GM23338 (cell line): Measurements from ENCODE around the gene ZNF697. TPM values are rescaled to one million over a fixed set of nuclear protein-coding genes. Genes with fewer than 3 reads are reported as not detected.

ENCODE experiments used
- ATAC-seq: fragments of 200-7000 bp; cut with Tn5 transposase; 3 replicates; pipeline ENCODE4 v1.9.1; 2020
- DNase-seq: peaks from one replicate; pipeline ENCODE4 v3.0.0-alpha.2; 2015; ENCODE audit warnings: low spot score
- H2AFZ ChIP-seq: fragments of 200-600 bp; sonication (generic); 2 replicates; pipeline ENCODE4 v1.8.0; 2016; ENCODE audit warnings: antibody characterized with exemption, mild to moderate bottlenecking, moderate library complexity
- H3F3A ChIP-seq: fragments of 200-600 bp; sonication (generic); replicated peaks from 2 replicates; pipeline ENCODE4 v1.8.0; 2017; ENCODE audit warnings: antibody characterized with exemption, mixed run types, low read depth
- H3K27ac ChIP-seq: fragments of 200-600 bp; sonication (generic); 2 replicates; pipeline ENCODE4 v1.6.1; 2016; ENCODE audit warnings: low read depth
- H3K27me3 ChIP-seq: fragments of 200-600 bp; sonication (generic); 2 replicates; pipeline ENCODE4 v1.8.0; 2016; ENCODE audit warnings: mild to moderate bottlenecking, mixed run types, moderate library complexity; ENCODE audit not compliant: insufficient read depth
- H3K36me3 ChIP-seq: fragments of 200-600 bp; sonication (generic); 2 replicates; pipeline ENCODE4 v1.8.0; 2016; ENCODE audit warnings: mild to moderate bottlenecking; ENCODE audit not compliant: insufficient read depth
- H3K4me1 ChIP-seq: fragments of 200-600 bp; sonication (generic); 2 replicates; pipeline ENCODE4 v1.8.0; 2016; ENCODE audit warnings: mild to moderate bottlenecking, moderate library complexity; ENCODE audit not compliant: insufficient read depth
- H3K4me2 ChIP-seq: fragments of 200-600 bp; sonication (generic); 2 replicates; pipeline ENCODE4 v1.7.1; 2017; ENCODE audit warnings: mixed run types
- H3K4me3 ChIP-seq: fragments of 200-600 bp; sonication (generic); 2 replicates; pipeline ENCODE4 v1.6.1; 2016; ENCODE audit warnings: mixed run types
- H3K79me2 ChIP-seq: fragments of 200-600 bp; sonication (generic); replicated peaks from 2 replicates; pipeline ENCODE4 v1.8.0; 2017; ENCODE audit warnings: mild to moderate bottlenecking; ENCODE audit not compliant: insufficient read depth
- H3K9me2 ChIP-seq: fragments of 200-600 bp; sonication (generic); 2 replicates; pipeline ENCODE4 v1.8.0; 2017; ENCODE audit not compliant: insufficient read depth
- H4K20me1 ChIP-seq: fragments of 200-600 bp; sonication (generic); replicated peaks from 2 replicates; pipeline ENCODE4 v1.8.0; 2017; ENCODE audit warnings: mild to moderate bottlenecking; ENCODE audit not compliant: insufficient read depth
- H3K27ac Mint-ChIP-seq: 2 replicates; pipeline ENCODE4 v1.8.0; 2020; ENCODE audit warnings: inconsistent platforms, mild to moderate bottlenecking, moderate library complexity, mixed read lengths
- H3K27me3 Mint-ChIP-seq: 3 replicates; pipeline ENCODE4 v1.8.0; 2022; ENCODE audit warnings: low read depth, mild to moderate bottlenecking, moderate library complexity, mixed read lengths, inconsistent platforms; ENCODE audit not compliant: insufficient read depth, poor library complexity
- H3K36me3 Mint-ChIP-seq: 3 replicates; pipeline ENCODE4 v1.8.0; 2021; ENCODE audit warnings: low read depth, mild to moderate bottlenecking, inconsistent platforms, moderate library complexity, mixed read lengths
- H3K4me1 Mint-ChIP-seq: 3 replicates; pipeline ENCODE4 v1.8.0; 2020; ENCODE audit warnings: mild to moderate bottlenecking, inconsistent platforms, mixed read lengths
- H3K4me3 Mint-ChIP-seq: 3 replicates; pipeline ENCODE4 v1.8.0; 2021; ENCODE audit warnings: moderate library complexity, mild to moderate bottlenecking, inconsistent platforms, mixed read lengths
- H3K9me3 Mint-ChIP-seq: 3 replicates; pipeline ENCODE4 v1.8.0; 2020; ENCODE audit warnings: moderate library complexity, mild to moderate bottlenecking, inconsistent platforms, mixed read lengths
- CREB1 ChIP-seq: fragments of 250-450 bp; sonication (Bioruptor Pico); IDR thresholded peaks from 2 replicates; pipeline ENCODE4 v1.5.0; 2020; ENCODE audit warnings: low read depth, mild to moderate bottlenecking, moderate library complexity
- EZH2 ChIP-seq: fragments of 200-600 bp; sonication (generic); IDR thresholded peaks from one replicate; pipeline ENCODE4 v1.8.0; 2017; ENCODE audit warnings: antibody characterized with exemption, mild to moderate bottlenecking, low read depth; ENCODE audit not compliant: unreplicated experiment
- EZH2phosphoT487 ChIP-seq: fragments of 200-600 bp; sonication (generic); IDR thresholded peaks from one replicate; pipeline ENCODE4 v1.8.1; 2018; ENCODE audit warnings: antibody characterized with exemption; ENCODE audit not compliant: unreplicated experiment
- NANOG ChIP-seq: IDR thresholded peaks from 2 replicates; pipeline ENCODE4 v1.6.1; 2016; ENCODE audit warnings: antibody characterized with exemption, borderline replicate concordance
- POLR2AphosphoS5 ChIP-seq: IDR thresholded peaks from 2 replicates; pipeline ENCODE4 v1.6.1; 2016; ENCODE audit warnings: antibody characterized with exemption, low read depth
- STAT1 ChIP-seq: IDR thresholded peaks from one replicate; pipeline ENCODE4 v1.6.1; 2016; ENCODE audit warnings: antibody characterized with exemption; ENCODE audit not compliant: unreplicated experiment
- ZNF114 ChIP-seq: fragments of 250-450 bp; sonication (Bioruptor Pico); IDR thresholded peaks from 2 replicates; pipeline ENCODE4 v1.5.0; 2020; ENCODE audit warnings: mild to moderate bottlenecking, moderate library complexity
- ZNF331 ChIP-seq: fragments of 250-450 bp; sonication (Bioruptor Pico); IDR thresholded peaks from 2 replicates; pipeline ENCODE4 v1.5.0; 2020; ENCODE audit warnings: low read depth, mild to moderate bottlenecking, moderate library complexity
- polyA plus RNA-seq: library from polyadenylated mRNA; unstranded; fragments of >200 nt; fragmentation: Nextera tagmentation; extraction: Ambion mirVana; gene quantifications from 2 replicates; pipeline ENCODE4 v1.2.1, GENCODE V29; 2016
- total RNA-seq: library from RNA; depleted of rRNA; stranded (reverse); fragments of >200 nt; shearing (Covaris generic); gene quantifications from 2 replicates; pipeline ENCODE4 v1.2.3, GENCODE V29; 2014
- TF ChIP-seq, protein P1 (sequence below): IDR thresholded peaks from one replicate; pipeline ENCODE4 v1.6.1; 2018; ENCODE audit warnings: antibody characterized with exemption; ENCODE audit not compliant: unreplicated experiment
- TF ChIP-seq, protein P2 (sequence below), 2 experiments: fragments of 200-600 bp in 1 of 2; sonication (generic) in 1 of 2; conservative IDR thresholded peaks; 2 replicates each; pipeline versions ENCODE4 v1.5.1 to v1.6.1; 2016 to 2017; ENCODE audit warnings: antibody characterized with exemption in 2 of 2, low read depth in 2 of 2, mild to moderate bottlenecking in 2 of 2, moderate library complexity in 1 of 2
- TF ChIP-seq, protein P3 (sequence below): IDR thresholded peaks from 2 replicates; pipeline ENCODE4 v1.6.1; 2016; ENCODE audit warnings: antibody characterized with exemption
- TF ChIP-seq, protein P4 (sequence below): fragments of 250-450 bp; sonication (Bioruptor Pico); IDR thresholded peaks from 2 replicates; pipeline ENCODE4 v1.5.0; 2020; ENCODE audit warnings: mild to moderate bottlenecking, moderate library complexity

Gene ZNF697
- total and polyA plus RNA-seq, 2 experiments from 2014 or later, result 5.4 to 32.0 TPM

DNA sequence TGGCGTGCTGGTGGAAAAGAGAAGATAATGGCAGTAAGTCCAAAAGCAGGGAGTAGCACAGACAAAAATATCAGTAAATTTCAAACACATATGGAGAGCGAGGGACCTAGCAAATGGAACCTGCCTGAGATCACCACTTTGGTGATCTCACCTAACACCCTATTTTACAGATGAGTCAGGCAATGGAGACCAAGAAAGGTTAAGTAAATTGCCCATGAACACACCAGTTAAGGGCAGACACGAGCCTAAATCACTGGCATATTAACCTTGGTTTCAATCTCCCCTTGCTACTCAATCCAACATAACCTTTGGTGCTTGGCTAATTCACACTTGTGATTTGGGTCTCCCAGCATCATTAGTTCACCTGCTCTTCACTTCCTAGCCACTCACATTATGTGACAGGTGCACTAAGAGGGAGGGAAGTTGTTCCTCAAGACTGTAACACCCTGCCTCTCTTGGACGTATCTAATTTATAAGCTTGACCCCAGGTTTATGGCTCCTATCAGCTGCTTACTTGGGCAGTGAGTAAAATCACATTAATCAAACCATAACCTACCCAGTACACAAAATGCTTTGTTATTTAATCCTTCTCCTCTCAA, 11.5 kb downstream of the ZNF697 start (continued):
- TF ChIP-seq, protein P1, sequence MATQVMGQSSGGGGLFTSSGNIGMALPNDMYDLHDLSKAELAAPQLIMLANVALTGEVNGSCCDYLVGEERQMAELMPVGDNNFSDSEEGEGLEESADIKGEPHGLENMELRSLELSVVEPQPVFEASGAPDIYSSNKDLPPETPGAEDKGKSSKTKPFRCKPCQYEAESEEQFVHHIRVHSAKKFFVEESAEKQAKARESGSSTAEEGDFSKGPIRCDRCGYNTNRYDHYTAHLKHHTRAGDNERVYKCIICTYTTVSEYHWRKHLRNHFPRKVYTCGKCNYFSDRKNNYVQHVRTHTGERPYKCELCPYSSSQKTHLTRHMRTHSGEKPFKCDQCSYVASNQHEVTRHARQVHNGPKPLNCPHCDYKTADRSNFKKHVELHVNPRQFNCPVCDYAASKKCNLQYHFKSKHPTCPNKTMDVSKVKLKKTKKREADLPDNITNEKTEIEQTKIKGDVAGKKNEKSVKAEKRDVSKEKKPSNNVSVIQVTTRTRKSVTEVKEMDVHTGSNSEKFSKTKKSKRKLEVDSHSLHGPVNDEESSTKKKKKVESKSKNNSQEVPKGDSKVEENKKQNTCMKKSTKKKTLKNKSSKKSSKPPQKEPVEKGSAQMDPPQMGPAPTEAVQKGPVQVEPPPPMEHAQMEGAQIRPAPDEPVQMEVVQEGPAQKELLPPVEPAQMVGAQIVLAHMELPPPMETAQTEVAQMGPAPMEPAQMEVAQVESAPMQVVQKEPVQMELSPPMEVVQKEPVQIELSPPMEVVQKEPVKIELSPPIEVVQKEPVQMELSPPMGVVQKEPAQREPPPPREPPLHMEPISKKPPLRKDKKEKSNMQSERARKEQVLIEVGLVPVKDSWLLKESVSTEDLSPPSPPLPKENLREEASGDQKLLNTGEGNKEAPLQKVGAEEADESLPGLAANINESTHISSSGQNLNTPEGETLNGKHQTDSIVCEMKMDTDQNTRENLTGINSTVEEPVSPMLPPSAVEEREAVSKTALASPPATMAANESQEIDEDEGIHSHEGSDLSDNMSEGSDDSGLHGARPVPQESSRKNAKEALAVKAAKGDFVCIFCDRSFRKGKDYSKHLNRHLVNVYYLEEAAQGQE, result no peak
- TF ChIP-seq, protein P2, sequence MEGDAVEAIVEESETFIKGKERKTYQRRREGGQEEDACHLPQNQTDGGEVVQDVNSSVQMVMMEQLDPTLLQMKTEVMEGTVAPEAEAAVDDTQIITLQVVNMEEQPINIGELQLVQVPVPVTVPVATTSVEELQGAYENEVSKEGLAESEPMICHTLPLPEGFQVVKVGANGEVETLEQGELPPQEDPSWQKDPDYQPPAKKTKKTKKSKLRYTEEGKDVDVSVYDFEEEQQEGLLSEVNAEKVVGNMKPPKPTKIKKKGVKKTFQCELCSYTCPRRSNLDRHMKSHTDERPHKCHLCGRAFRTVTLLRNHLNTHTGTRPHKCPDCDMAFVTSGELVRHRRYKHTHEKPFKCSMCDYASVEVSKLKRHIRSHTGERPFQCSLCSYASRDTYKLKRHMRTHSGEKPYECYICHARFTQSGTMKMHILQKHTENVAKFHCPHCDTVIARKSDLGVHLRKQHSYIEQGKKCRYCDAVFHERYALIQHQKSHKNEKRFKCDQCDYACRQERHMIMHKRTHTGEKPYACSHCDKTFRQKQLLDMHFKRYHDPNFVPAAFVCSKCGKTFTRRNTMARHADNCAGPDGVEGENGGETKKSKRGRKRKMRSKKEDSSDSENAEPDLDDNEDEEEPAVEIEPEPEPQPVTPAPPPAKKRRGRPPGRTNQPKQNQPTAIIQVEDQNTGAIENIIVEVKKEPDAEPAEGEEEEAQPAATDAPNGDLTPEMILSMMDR (conservative IDR thresholded peaks at IDR 0.05; ENCODE audit: low read depth in 2 of 2), result no peak
- TF ChIP-seq, protein P3, sequence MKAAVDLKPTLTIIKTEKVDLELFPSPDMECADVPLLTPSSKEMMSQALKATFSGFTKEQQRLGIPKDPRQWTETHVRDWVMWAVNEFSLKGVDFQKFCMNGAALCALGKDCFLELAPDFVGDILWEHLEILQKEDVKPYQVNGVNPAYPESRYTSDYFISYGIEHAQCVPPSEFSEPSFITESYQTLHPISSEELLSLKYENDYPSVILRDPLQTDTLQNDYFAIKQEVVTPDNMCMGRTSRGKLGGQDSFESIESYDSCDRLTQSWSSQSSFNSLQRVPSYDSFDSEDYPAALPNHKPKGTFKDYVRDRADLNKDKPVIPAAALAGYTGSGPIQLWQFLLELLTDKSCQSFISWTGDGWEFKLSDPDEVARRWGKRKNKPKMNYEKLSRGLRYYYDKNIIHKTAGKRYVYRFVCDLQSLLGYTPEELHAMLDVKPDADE, result no peak
- TF ChIP-seq ZNF114 (CRISPR knock-in tag) (no peak), NANOG (no peak), CREB1 (CRISPR knock-in tag) (no peak), EZH2phosphoT487 (no peak)

DNA sequence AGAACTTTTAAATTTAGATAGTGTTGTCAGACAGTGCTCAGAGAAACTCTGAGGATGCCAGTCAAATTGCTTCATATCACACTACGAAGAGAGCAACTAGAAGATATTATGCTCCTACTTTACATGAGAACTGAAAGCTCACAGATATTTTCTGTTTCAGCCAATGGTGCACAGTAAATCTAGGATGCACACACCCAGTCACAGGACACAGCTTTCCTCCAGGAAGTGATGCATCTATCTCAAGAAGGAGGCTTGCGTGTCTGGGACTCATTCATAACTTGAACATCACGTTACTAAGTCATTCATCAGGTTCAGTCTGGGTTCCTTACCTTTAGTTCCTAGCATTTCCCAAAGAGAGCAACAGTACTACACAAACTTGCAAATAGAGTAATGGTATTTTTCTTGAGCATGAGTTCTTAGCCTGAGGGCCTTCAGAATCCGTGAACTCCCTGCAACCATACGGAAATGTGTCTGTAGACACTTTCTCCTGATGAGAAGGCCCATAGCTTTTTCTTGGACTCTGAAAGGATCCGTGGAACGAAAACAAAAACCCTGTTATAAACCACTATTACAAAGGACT, 12.2 kb downstream of the ZNF697 start:
- H2AFZ ChIP-seq, result no peak overlapping the region
- DNase-seq (no peak), ATAC-seq (no peak)
- H3K36me3 ChIP-seq, result no peaks in the 10 kb centered on the region
- peaks cover 48% of the 10 kb centered on the region for H3K4me1 ChIP-seq
- no peak overlapping the region for H3K4me2 ChIP-seq
- Mint-ChIP-seq H3K27me3 (no peaks in the 10 kb centered on the region), H3K4me1 (peaks cover 32% of the 10 kb centered on the region), H3K36me3 (peaks cover 4% of the 10 kb centered on the region; the same call in 2 of the 3 replicates), H3K27ac (no peak overlapping the region), H3K9me3 (no peaks in the 10 kb centered on the region), H3K4me3 (no peak overlapping the region)
- H4K20me1 ChIP-seq, result peaks cover 51% of the 10 kb centered on the region
- H3K27ac ChIP-seq, result no peak overlapping the region
- peaks cover 95% of the 10 kb centered on the region for H3K79me2 ChIP-seq
- 0 out of 2 replicates have a peak, but pooled peaks cover 3% of the 10 kb centered on the region for H3K9me2 ChIP-seq
- H3K4me3 ChIP-seq, result no peak overlapping the region
- H3K27me3 ChIP-seq, result no peaks in the 10 kb centered on the region
- peaks cover 5% of the 10 kb centered on the region; the same call in 1 of the 2 replicates for H3F3A ChIP-seq
- no peak for TF ChIP-seq POLR2AphosphoS5
- TF ChIP-seq ZNF331 (CRISPR knock-in tag), result no peak
- TF ChIP-seq, protein P4, sequence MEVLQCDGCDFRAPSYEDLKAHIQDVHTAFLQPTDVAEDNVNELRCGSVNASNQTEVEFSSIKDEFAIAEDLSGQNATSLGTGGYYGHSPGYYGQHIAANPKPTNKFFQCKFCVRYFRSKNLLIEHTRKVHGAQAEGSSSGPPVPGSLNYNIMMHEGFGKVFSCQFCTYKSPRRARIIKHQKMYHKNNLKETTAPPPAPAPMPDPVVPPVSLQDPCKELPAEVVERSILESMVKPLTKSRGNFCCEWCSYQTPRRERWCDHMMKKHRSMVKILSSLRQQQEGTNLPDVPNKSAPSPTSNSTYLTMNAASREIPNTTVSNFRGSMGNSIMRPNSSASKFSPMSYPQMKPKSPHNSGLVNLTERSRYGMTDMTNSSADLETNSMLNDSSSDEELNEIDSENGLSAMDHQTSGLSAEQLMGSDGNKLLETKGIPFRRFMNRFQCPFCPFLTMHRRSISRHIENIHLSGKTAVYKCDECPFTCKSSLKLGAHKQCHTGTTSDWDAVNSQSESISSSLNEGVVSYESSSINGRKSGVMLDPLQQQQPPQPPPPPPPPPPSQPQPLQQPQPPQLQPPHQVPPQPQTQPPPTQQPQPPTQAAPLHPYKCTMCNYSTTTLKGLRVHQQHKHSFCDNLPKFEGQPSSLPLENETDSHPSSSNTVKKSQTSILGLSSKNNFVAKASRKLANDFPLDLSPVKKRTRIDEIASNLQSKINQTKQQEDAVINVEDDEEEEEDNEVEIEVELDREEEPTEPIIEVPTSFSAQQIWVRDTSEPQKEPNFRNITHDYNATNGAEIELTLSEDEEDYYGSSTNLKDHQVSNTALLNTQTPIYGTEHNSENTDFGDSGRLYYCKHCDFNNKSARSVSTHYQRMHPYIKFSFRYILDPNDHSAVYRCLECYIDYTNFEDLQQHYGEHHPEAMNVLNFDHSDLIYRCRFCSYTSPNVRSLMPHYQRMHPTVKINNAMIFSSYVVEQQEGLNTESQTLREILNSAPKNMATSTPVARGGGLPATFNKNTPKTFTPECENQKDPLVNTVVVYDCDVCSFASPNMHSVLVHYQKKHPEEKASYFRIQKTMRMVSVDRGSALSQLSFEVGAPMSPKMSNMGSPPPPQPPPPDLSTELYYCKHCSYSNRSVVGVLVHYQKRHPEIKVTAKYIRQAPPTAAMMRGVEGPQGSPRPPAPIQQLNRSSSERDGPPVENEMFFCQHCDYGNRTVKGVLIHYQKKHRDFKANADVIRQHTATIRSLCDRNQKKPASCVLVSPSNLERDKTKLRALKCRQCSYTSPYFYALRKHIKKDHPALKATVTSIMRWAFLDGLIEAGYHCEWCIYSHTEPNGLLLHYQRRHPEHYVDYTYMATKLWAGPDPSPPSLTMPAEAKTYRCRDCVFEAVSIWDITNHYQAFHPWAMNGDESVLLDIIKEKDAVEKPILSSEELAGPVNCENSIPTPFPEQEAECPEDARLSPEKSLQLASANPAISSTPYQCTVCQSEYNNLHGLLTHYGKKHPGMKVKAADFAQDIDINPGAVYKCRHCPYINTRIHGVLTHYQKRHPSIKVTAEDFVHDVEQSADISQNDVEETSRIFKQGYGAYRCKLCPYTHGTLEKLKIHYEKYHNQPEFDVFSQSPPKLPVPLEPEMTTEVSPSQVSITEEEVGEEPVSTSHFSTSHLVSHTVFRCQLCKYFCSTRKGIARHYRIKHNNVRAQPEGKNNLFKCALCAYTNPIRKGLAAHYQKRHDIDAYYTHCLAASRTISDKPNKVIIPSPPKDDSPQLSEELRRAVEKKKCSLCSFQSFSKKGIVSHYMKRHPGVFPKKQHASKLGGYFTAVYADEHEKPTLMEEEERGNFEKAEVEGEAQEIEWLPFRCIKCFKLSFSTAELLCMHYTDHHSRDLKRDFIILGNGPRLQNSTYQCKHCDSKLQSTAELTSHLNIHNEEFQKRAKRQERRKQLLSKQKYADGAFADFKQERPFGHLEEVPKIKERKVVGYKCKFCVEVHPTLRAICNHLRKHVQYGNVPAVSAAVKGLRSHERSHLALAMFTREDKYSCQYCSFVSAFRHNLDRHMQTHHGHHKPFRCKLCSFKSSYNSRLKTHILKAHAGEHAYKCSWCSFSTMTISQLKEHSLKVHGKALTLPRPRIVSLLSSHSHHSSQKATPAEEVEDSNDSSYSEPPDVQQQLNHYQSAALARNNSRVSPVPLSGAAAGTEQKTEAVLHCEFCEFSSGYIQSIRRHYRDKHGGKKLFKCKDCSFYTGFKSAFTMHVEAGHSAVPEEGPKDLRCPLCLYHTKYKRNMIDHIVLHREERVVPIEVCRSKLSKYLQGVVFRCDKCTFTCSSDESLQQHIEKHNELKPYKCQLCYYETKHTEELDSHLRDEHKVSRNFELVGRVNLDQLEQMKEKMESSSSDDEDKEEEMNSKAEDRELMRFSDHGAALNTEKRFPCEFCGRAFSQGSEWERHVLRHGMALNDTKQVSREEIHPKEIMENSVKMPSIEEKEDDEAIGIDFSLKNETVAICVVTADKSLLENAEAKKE (CRISPR knock-in tag), result no peak
- no peak for TF ChIP-seq EZH2
- TF ChIP-seq STAT1, result no peak
- no peak for TF ChIP-seq ZNF114 (CRISPR knock-in tag)
